ENCODE measurements around the gene UCHL1.

Gene UCHL1

DNA sequence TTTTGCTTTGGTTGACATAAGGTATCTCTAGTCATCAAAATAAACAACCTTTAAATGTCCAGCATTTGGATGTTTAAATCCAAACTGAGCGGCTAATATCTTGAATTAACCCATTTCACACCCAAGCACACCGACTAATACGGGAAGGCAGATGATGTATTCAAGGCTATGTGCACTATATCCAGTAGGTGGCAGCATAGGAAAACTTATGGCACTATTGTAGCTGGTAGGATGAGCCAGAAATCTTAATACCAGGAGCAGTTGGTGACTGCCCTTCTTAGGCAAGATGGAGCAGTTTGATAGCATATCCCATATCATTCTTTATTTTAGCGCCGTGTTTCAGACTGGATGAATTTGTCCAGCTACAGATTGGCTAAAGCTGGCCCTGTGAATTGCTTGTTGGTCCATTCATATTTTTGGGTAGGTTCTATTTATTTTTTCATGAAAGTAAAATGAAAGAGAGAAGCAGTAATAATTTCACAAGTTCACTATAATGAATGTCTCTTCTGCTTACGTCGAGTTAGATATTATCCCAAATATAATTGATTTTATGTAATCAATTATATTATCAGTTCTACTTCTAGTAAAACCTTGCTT is 24.4 kb downstream of the UCHL1 start:
- Histone ChIP-seq H3K36me3 (replicated peaks; ENCODE audit: low read depth, low read length) (no peaks in the 10 kb centered on the region), H2AFZ (ENCODE audit: low read depth, low read length) (no peak overlapping the region), H3K79me2 (ENCODE audit: low read length) (no peaks in the 10 kb centered on the region), H4K20me1 (ENCODE audit: insufficient read depth, low read length) (no peaks in the 10 kb centered on the region), H3K4me1 (ENCODE audit: low read length) (no peaks in the 10 kb centered on the region), H3K4me3 (ENCODE audit: low read length) (no peak overlapping the region), H3K9me3 (ENCODE audit: insufficient read depth, low read length) (no peaks in the 10 kb centered on the region), H3K4me2 (ENCODE audit: low read length) (no peak overlapping the region), H3K27ac (ENCODE audit: low read length) (no peak overlapping the region), H3K9ac (ENCODE audit: low read length) (no peak overlapping the region), H3K27me3 (ENCODE audit: low read depth, low read length) (no peaks in the 10 kb centered on the region)
- TF ChIP-seq, protein P1, sequence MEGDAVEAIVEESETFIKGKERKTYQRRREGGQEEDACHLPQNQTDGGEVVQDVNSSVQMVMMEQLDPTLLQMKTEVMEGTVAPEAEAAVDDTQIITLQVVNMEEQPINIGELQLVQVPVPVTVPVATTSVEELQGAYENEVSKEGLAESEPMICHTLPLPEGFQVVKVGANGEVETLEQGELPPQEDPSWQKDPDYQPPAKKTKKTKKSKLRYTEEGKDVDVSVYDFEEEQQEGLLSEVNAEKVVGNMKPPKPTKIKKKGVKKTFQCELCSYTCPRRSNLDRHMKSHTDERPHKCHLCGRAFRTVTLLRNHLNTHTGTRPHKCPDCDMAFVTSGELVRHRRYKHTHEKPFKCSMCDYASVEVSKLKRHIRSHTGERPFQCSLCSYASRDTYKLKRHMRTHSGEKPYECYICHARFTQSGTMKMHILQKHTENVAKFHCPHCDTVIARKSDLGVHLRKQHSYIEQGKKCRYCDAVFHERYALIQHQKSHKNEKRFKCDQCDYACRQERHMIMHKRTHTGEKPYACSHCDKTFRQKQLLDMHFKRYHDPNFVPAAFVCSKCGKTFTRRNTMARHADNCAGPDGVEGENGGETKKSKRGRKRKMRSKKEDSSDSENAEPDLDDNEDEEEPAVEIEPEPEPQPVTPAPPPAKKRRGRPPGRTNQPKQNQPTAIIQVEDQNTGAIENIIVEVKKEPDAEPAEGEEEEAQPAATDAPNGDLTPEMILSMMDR (IDR thresholded peaks at IDR 0.05; ENCODE audit: low read depth, low read length) = peak; percentile 91
- no peak for TF ChIP-seq EZH2phosphoT487 (IDR thresholded peaks at IDR 0.05; ENCODE audit: low read depth)

DNA sequence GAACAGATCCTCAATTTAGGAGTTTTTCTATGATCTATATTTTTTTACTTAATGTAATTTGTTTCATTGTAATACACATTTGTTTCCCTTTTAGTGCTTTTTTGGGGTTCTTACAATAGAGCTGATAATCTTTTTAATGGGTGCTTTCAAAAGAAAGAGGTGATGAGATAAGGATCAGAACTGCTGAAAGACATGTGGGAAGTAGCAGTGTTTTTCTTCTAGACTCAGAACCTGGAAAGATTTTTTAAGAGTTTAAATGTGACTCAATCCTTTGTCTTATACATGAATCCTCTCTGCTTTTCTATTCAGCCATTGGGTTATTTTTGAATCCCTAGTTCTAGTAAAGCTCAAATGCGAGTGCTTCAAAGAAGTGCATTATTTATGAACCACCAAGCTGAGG is 25.6 kb downstream of the UCHL1 start:
- no peaks in the 10 kb centered on the region for H4K20me1 ChIP-seq (ENCODE audit: insufficient read depth, low read length)
- no peak overlapping the region for H2AFZ ChIP-seq (ENCODE audit: low read depth, low read length)
- no peak overlapping the region for H3K4me3 ChIP-seq (ENCODE audit: low read length)
- no peaks in the 10 kb centered on the region for H3K36me3 ChIP-seq (replicated peaks; ENCODE audit: low read depth, low read length)
- H3K9me3 ChIP-seq (ENCODE audit: insufficient read depth, low read length) = no peaks in the 10 kb centered on the region
- no peak overlapping the region for H3K27ac ChIP-seq (ENCODE audit: low read length)
- no peaks in the 10 kb centered on the region for H3K27me3 ChIP-seq (ENCODE audit: low read depth, low read length)
- TF ChIP-seq, protein P1 (IDR thresholded peaks at IDR 0.05; ENCODE audit: low read depth, low read length) = no peak
- TF ChIP-seq EZH2phosphoT487 (IDR thresholded peaks at IDR 0.05; ENCODE audit: low read depth) = no peak
- H3K4me2 ChIP-seq (ENCODE audit: low read length) = no peak overlapping the region
- no peaks in the 10 kb centered on the region for H3K79me2 ChIP-seq (ENCODE audit: low read length)
- H3K4me1 ChIP-seq (ENCODE audit: low read length) = no peaks in the 10 kb centered on the region
- H3K9ac ChIP-seq (ENCODE audit: low read length) = no peak overlapping the region

DNA sequence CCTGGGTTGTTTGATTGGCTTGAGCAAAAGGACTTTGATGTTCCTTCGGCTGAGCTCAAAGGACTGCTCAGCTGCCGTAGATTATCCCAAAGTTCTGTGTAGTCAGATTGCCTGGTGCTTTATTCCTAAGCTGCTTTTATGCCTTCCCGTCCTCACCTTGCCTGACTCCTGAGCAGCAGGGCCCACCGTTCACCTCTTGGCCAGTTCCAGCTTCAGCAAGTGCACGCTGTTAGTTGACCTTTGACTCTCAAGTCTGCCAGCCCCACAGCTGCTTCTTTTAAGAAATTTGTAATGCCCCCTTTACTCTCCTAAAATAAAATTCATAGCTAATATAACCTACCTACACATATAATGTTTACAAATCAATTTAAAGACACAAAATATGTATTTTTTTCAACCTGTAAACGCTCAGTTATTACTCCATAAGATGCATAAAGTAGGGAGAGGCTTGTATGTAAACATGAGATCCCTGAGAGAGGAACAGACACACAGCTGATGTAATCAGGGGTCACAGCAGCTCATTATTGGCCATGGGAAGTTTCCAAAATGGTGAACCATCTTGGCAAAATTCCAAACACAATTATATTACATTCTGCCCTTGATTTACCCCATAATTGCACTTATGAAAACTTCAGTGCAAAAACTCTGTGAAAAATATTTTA is 28.6 kb downstream of the UCHL1 start:
- Histone ChIP-seq H3K9ac (ENCODE audit: low read length) (no peak overlapping the region), H4K20me1 (ENCODE audit: insufficient read depth, low read length) (no peaks in the 10 kb centered on the region), H3K4me3 (ENCODE audit: low read length) (no peak overlapping the region), H3K27ac (ENCODE audit: low read length) (no peak overlapping the region), H3K4me2 (ENCODE audit: low read length) (no peak overlapping the region), H3K79me2 (ENCODE audit: low read length) (no peaks in the 10 kb centered on the region), H2AFZ (ENCODE audit: low read depth, low read length) (no peak overlapping the region), H3K4me1 (ENCODE audit: low read length) (no peaks in the 10 kb centered on the region), H3K36me3 (replicated peaks; ENCODE audit: low read depth, low read length) (no peaks in the 10 kb centered on the region), H3K27me3 (ENCODE audit: low read depth, low read length) (no peaks in the 10 kb centered on the region), H3K9me3 (ENCODE audit: insufficient read depth, low read length) (no peaks in the 10 kb centered on the region)
- no peak for TF ChIP-seq EZH2phosphoT487 (IDR thresholded peaks at IDR 0.05; ENCODE audit: low read depth)
- TF ChIP-seq, protein P1 (IDR thresholded peaks at IDR 0.05; ENCODE audit: low read depth, low read length) = no peak

DNA sequence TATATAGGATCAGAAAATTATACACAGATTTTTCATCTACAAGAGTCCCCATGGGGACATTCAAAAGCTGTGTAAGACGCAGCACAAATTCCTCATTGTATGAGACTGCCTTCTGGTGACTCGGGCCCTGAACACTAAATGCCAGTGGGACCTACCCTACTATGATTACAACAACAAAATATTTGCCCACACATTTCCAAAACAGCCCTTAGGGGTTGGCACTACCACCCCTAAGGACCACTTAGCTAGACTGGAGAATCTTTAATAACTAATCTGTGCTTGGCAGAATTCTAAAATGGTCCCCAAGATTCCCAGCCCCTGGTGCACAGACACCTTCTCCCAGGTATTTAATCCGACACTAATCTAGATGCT is 29.1 kb downstream of the UCHL1 start:
- Histone ChIP-seq H3K27ac (ENCODE audit: low read length) (no peak overlapping the region), H4K20me1 (ENCODE audit: insufficient read depth, low read length) (no peaks in the 10 kb centered on the region), H3K4me2 (ENCODE audit: low read length) (no peak overlapping the region), H3K79me2 (ENCODE audit: low read length) (no peaks in the 10 kb centered on the region), H3K9me3 (ENCODE audit: insufficient read depth, low read length) (no peaks in the 10 kb centered on the region), H3K4me3 (ENCODE audit: low read length) (no peak overlapping the region), H3K9ac (ENCODE audit: low read length) (no peak overlapping the region), H3K36me3 (replicated peaks; ENCODE audit: low read depth, low read length) (no peaks in the 10 kb centered on the region), H3K27me3 (ENCODE audit: low read depth, low read length) (no peaks in the 10 kb centered on the region), H2AFZ (ENCODE audit: low read depth, low read length) (no peak overlapping the region), H3K4me1 (ENCODE audit: low read length) (no peaks in the 10 kb centered on the region)
- TF ChIP-seq, protein P1 (IDR thresholded peaks at IDR 0.05; ENCODE audit: low read depth, low read length) = no peak
- TF ChIP-seq EZH2phosphoT487 (IDR thresholded peaks at IDR 0.05; ENCODE audit: low read depth) = no peak
